Measurements from ENCODE around the gene SOAT2.

DNA sequence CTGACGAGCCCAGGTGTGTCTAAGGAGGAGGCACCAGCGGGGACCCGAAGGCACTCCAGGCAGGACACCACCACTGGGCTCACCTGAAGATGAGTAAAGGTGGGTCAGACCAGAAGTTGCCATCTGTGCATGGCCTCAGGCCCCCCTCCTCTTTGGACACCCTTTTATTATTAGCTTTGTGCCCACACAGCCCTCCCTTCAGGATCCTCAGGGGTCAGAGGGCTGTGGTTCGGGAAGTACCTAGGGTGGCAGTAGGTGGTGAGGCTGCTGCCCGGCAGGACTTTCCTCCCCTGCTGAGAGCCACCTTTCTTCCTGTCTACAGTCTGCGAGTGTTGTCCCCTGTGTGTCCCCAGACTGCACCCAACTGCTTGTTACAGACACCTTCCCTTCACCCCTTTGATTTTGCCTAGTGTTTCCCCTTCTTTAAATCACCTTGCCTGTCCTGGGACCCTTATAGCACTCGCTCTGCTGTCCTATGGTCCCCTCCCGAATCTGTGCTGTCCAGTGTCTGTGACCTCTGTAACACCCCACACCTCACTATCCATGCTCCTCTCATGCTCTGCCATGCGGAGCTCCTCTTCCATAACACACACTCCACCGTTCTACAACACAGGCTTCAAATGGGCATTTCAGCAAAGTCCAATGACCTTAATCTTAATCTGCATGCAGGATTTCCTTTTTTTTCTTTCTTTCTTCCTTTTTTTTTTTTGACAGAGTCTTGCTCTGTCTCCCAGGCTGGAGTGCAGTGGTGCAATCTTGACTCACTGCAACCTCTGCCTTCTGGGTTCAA is 25.7 kb downstream of the SOAT2 start:
- TF ChIP-seq EZH2 (IDR thresholded peaks at IDR 0.05; ENCODE audit: insufficient read depth, poor library complexity, severe bottlenecking) (no peak), EZH2phosphoT487 (IDR thresholded peaks at IDR 0.05; ENCODE audit: insufficient read depth, low read depth) (no peak)

Data from GM23248 (cell line).